LNCAP (cell line): ENCODE data around the gene MRGPRD.

Source experiments
- TF ChIP-seq, protein P1 (sequence below): fragments of 450-650 bp; IDR thresholded peaks from 2 replicates; pipeline ENCODE4 v1.5.1; 2017; ENCODE audit warnings: mild to moderate bottlenecking

The MRGPRD gene

DNA sequence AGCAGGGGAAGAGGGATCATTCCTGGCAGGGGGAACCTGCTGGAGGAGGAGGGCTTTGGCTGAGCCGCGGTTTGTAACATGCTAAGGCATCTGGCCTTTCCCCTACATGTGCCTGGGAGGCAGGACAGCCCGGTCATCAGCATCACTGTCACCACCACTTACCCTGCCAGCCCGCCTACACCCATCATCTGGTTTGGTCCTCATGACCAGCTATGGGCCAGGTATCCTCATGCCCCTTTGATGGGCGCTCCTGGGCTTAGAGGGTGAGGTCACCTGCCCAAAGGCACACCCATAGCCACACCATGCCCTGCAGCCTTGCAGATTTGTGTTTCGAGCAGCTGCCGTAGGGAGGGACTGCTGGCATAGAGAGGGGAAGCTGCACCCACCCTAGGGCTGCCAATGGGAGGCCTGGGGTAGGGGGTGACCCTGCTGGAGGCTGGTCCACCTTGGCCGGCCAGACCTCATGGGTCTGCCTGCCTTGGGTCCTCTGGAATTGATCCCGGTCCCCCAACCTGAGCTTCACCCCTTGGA, 29.6 kb upstream of the MRGPRD start:
- TF ChIP-seq, protein P1, sequence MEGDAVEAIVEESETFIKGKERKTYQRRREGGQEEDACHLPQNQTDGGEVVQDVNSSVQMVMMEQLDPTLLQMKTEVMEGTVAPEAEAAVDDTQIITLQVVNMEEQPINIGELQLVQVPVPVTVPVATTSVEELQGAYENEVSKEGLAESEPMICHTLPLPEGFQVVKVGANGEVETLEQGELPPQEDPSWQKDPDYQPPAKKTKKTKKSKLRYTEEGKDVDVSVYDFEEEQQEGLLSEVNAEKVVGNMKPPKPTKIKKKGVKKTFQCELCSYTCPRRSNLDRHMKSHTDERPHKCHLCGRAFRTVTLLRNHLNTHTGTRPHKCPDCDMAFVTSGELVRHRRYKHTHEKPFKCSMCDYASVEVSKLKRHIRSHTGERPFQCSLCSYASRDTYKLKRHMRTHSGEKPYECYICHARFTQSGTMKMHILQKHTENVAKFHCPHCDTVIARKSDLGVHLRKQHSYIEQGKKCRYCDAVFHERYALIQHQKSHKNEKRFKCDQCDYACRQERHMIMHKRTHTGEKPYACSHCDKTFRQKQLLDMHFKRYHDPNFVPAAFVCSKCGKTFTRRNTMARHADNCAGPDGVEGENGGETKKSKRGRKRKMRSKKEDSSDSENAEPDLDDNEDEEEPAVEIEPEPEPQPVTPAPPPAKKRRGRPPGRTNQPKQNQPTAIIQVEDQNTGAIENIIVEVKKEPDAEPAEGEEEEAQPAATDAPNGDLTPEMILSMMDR, result no peak

GRCh38 chr11:69009441-69010211, 28.8 kb upstream of the MRGPRD start:
- TF ChIP-seq, protein P1, result no peak

DNA sequence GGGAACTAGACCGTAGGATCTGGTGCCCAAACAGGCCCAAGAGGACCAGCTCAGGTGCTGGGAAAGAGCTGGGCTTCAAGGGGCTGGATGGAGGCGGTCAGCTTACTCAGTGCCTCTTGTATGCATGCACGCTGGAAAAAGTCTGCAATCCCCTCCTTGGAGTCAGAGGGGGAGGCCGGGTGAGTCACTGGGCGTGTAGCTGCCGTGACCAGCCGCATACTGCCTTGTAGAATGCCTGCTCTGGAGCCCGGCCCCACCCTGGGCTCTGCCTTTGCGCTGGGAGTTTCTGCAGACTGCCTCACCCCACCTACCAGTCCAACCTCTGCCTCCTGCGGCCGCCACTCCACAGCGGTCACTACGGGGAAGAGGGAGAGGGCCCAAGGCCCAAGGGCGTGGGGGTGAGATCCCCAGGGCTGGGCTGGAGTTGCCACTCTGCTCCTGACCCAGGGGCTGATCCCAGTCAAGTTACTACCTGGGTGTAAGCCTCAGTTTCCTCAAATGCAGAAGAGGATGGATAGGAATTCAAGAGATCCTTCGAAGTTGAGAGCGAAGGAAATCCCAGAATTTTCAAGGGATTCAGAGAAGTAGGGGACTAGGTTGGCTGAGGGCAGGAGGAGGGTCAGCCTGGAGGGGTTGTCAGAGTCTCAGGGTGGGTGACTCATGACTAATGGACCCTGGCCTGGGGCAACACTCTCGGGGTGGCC, 28.1 kb upstream of the MRGPRD start:
- TF ChIP-seq, protein P1, result no peak

GRCh38 chr11:69007975-69008381, 27.2 kb upstream of the MRGPRD start:
- TF ChIP-seq, protein P1, result no peak

DNA sequence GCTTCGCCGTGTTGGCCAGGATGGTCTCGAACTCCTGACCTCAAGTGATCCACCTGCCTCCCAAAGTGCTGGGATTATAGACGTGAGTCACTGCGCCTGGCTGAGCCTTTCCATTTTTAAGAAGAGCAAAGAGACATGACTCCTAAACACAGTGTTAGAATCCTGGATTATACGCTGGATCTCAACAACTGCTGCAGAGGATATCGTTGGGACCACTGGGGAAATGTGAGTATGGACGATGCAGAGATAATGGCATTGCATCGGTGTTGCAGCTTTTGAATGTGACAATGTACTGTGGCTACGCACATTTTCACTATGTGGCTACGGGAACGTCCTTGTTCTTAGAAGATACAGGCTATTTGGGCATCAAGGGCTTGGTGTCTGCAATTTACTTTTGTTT, 26.0 kb upstream of the MRGPRD start:
- TF ChIP-seq, protein P1, result no peak

- TF ChIP-seq, protein P1, result no peak
Observed at GRCh38 chr11:69005631-69006368, 25.0 kb upstream of the MRGPRD start.

DNA sequence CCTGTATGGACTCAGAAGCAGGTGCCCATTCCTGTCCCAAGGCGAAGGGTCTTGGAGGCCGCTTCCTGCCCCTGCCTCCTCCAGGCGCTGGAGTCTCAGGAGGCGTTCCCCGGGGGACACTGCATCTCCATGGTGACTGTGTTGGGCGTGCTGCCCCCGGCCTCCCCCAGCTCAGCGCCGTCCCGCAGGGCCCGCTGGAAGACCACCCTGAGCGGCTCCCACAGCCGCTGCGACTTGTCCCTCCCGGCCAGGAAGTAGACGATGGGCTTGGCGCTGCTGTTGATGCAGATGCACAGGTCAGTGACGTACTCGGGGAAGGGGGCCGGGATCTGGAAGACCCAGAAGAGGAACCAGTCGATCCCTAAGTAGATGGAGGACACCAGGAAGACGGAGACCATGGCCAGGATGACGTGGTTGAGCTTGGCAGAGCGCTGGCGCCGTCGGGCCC, 24.4 kb upstream of the MRGPRD start:
- TF ChIP-seq, protein P1, result no peak
